ENCODE measurements around the gene KNCN. TPM values are rescaled to one million over a fixed set of nuclear protein-coding genes. Genes with fewer than 3 reads are reported as not detected.

The KNCN gene
- total and polyA plus RNA-seq, 7 experiments from 2014 or later: not detected

- CTCF ChIA-PET: interaction anchor here (0.9 to 1.1 kb wide), 2 partner anchors 34 to 72 kb away, joined by 3 to 4 read pairs; no protein-coding TSS in a partner anchor
- peak in 1 of 9 donors; percentile 14 for DNase-seq
- Histone ChIP-seq H3K27me3 (ENCODE audit: control insufficient read depth in 2 of 2, insufficient read depth in 2 of 2, low read length in 2 of 2) (peaks cover 6 to 9% of the 10 kb centered on the region in 2 donors), H3K9me3 (ENCODE audit: control insufficient read depth in 2 of 3, low read length in 3 of 3) (no peaks in the 10 kb centered on the region), H3K4me3 (ENCODE audit: low read length) (no peak overlapping the region), H3K27ac (ENCODE audit: low read depth, low read length) (no peak overlapping the region), H3K4me1 (ENCODE audit: control insufficient read depth in 2 of 2, insufficient read depth in 2 of 2, low read length in 2 of 2) (peaks cover 0 to 12% of the 10 kb centered on the region in 2 donors), H3K36me3 (ENCODE audit: control insufficient read depth in 2 of 3, insufficient read depth in 3 of 3, low read length in 3 of 3) (no peaks in the 10 kb centered on the region)
- intact Hi-C loops (cut with micrococcal nuclease): loop anchor here in 1 of 2 donors (1.0 kb wide), 1 partner anchor 100 kb away; no protein-coding TSS in a partner anchor
- peaks cover 40 to 49% (median 43%) of the 10 kb centered on the region in 5 donors for H3K27me3 Mint-ChIP-seq
- no peak for ATAC-seq
- H3K27ac Mint-ChIP-seq: no peak overlapping the region
- POLR2A ChIA-PET: no interaction called here
- H3K36me3 Mint-ChIP-seq: peaks cover 0 to 3% (median 0%) of the 10 kb centered on the region in 5 donors
- peaks cover 0 to 3% (median 0%) of the 10 kb centered on the region in 11 donors for H3K9me3 Mint-ChIP-seq
- no peak overlapping the region for H3K4me3 Mint-ChIP-seq
- H3K4me1 Mint-ChIP-seq: peaks cover 4 to 20% (median 9%) of the 10 kb centered on the region in 7 donors
Measured at GRCh38 chr1:46547481-46548383, 3.7 kb downstream of the KNCN start.

- POLR2A ChIA-PET: no interaction called here
- DNase-seq: no peak
- peaks cover 0 to 3% (median 0%) of the 10 kb centered on the region in 11 donors for H3K9me3 Mint-ChIP-seq
- CTCF ChIA-PET: no interaction called here
- H3K4me3 ChIP-seq (ENCODE audit: low read length): no peak overlapping the region
- H3K4me3 Mint-ChIP-seq: no peak overlapping the region
- no peak for ATAC-seq
- no peaks in the 10 kb centered on the region for H3K9me3 ChIP-seq (ENCODE audit: control insufficient read depth in 2 of 3, low read length in 3 of 3)
- H3K27me3 ChIP-seq (ENCODE audit: control insufficient read depth in 2 of 2, insufficient read depth in 2 of 2, low read length in 2 of 2): peaks cover 6 to 9% of the 10 kb centered on the region in 2 donors
- H3K4me1 ChIP-seq (ENCODE audit: control insufficient read depth in 2 of 2, insufficient read depth in 2 of 2, low read length in 2 of 2): peaks cover 0 to 12% of the 10 kb centered on the region in 2 donors
- peaks cover 0 to 3% (median 0%) of the 10 kb centered on the region in 5 donors for H3K36me3 Mint-ChIP-seq
- no peaks in the 10 kb centered on the region for H3K36me3 ChIP-seq (ENCODE audit: control insufficient read depth in 2 of 3, insufficient read depth in 3 of 3, low read length in 3 of 3)
- peak overlapping the region in 1 of 9 donors; percentile 53 for H3K27ac Mint-ChIP-seq
- H3K27ac ChIP-seq (ENCODE audit: low read depth, low read length): no peak overlapping the region
- intact Hi-C loops (cut with micrococcal nuclease): no loop called here
- H3K4me1 Mint-ChIP-seq: peaks cover 4 to 20% (median 9%) of the 10 kb centered on the region in 7 donors
- peaks cover 52 to 54% (median 53%) of the 10 kb centered on the region in 5 donors for H3K27me3 Mint-ChIP-seq
Measured at GRCh38 chr1:46546210-46546609, 5.2 kb downstream of the KNCN start.

GRCh38 chr1:46545784-46546183 lies 5.7 kb downstream of the KNCN start:
- Histone ChIP-seq H3K27ac (ENCODE audit: low read depth, low read length) (no peak overlapping the region), H3K36me3 (ENCODE audit: control insufficient read depth in 2 of 3, insufficient read depth in 3 of 3, low read length in 3 of 3) (no peaks in the 10 kb centered on the region), H3K9me3 (ENCODE audit: control insufficient read depth in 2 of 3, low read length in 3 of 3) (no peaks in the 10 kb centered on the region), H3K27me3 (ENCODE audit: control insufficient read depth in 2 of 2, insufficient read depth in 2 of 2, low read length in 2 of 2) (peaks cover 6 to 9% of the 10 kb centered on the region in 2 donors), H3K4me1 (ENCODE audit: control insufficient read depth in 2 of 2, insufficient read depth in 2 of 2, low read length in 2 of 2) (peaks cover 0 to 12% of the 10 kb centered on the region in 2 donors), H3K4me3 (ENCODE audit: low read length) (no peak overlapping the region)
- Mint-ChIP-seq H3K36me3 (peaks cover 0 to 3% (median 0%) of the 10 kb centered on the region in 5 donors), H3K27ac (peak overlapping the region in 1 of 9 donors; percentile 90), H3K27me3 (peaks cover 53 to 56% (median 54%) of the 10 kb centered on the region in 5 donors), H3K4me3 (no peak overlapping the region), H3K4me1 (peaks cover 4 to 20% (median 9%) of the 10 kb centered on the region in 7 donors), H3K9me3 (peaks cover 0 to 1% (median 0%) of the 10 kb centered on the region in 11 donors)
- ChIA-PET POLR2A (no interaction called here), CTCF (no interaction called here)
- DNase-seq (no peak), ATAC-seq (no peak)
- intact Hi-C loops (cut with micrococcal nuclease): no loop called here

- ATAC-seq (no peak), DNase-seq (no peak)
- H3K27me3 ChIP-seq (ENCODE audit: control insufficient read depth in 2 of 2, insufficient read depth in 2 of 2, low read length in 2 of 2): peaks cover 6 to 9% of the 10 kb centered on the region in 2 donors
- no peaks in the 10 kb centered on the region for H3K36me3 ChIP-seq (ENCODE audit: control insufficient read depth in 2 of 3, insufficient read depth in 3 of 3, low read length in 3 of 3)
- H3K4me3 ChIP-seq (ENCODE audit: low read length): no peak overlapping the region
- Mint-ChIP-seq H3K36me3 (peaks cover 0 to 3% (median 0%) of the 10 kb centered on the region in 5 donors), H3K27me3 (peaks cover 51 to 60% (median 55%) of the 10 kb centered on the region in 5 donors), H3K4me1 (peaks cover 4 to 16% (median 8%) of the 10 kb centered on the region in 7 donors), H3K27ac (no peak overlapping the region), H3K9me3 (no peaks in the 10 kb centered on the region), H3K4me3 (peak overlapping the region in 1 of 10 donors; percentile 60)
- ChIA-PET CTCF (no interaction called here), POLR2A (no interaction called here)
- intact Hi-C loops (cut with micrococcal nuclease): no loop called here
- peaks cover 0 to 6% of the 10 kb centered on the region in 2 donors for H3K4me1 ChIP-seq (ENCODE audit: control insufficient read depth in 2 of 2, insufficient read depth in 2 of 2, low read length in 2 of 2)
- H3K9me3 ChIP-seq (ENCODE audit: control insufficient read depth in 2 of 3, low read length in 3 of 3): no peaks in the 10 kb centered on the region
- H3K27ac ChIP-seq (ENCODE audit: low read depth, low read length): no peak overlapping the region
Measured at GRCh38 chr1:46544561-46545240, 6.7 kb downstream of the KNCN start.

- ATAC-seq (no peak), DNase-seq (no peak)
- peaks cover 0 to 3% (median 0%) of the 10 kb centered on the region in 5 donors for H3K36me3 Mint-ChIP-seq
- Histone ChIP-seq H3K4me1 (ENCODE audit: control insufficient read depth in 2 of 2, insufficient read depth in 2 of 2, low read length in 2 of 2) (no peaks in the 10 kb centered on the region), H3K27me3 (ENCODE audit: control insufficient read depth in 2 of 2, insufficient read depth in 2 of 2, low read length in 2 of 2) (peaks cover 6 to 9% of the 10 kb centered on the region in 2 donors), H3K4me3 (ENCODE audit: low read length) (no peak overlapping the region), H3K36me3 (ENCODE audit: control insufficient read depth in 2 of 3, insufficient read depth in 3 of 3, low read length in 3 of 3) (no peaks in the 10 kb centered on the region), H3K9me3 (ENCODE audit: control insufficient read depth in 2 of 3, low read length in 3 of 3) (no peaks in the 10 kb centered on the region), H3K27ac (ENCODE audit: low read depth, low read length) (no peak overlapping the region)
- H3K27me3 Mint-ChIP-seq: peaks cover 49 to 60% (median 55%) of the 10 kb centered on the region in 5 donors
- H3K4me3 Mint-ChIP-seq: peak overlapping the region in 1 of 10 donors; percentile 60
- ChIA-PET POLR2A (no interaction called here), CTCF (interaction anchor here (2.1 kb wide), 1 partner anchor 15 kb away, joined by 5 read pairs; no protein-coding TSS in a partner anchor)
- H3K27ac Mint-ChIP-seq: no peak overlapping the region
- intact Hi-C loops (cut with micrococcal nuclease): no loop called here
- no peaks in the 10 kb centered on the region for H3K9me3 Mint-ChIP-seq
- H3K4me1 Mint-ChIP-seq: peaks cover 0 to 10% (median 4%) of the 10 kb centered on the region in 7 donors
Measured at GRCh38 chr1:46543761-46544560, 7.5 kb downstream of the KNCN start.

- Mint-ChIP-seq H3K9me3 (no peaks in the 10 kb centered on the region), H3K36me3 (peaks cover 0 to 3% (median 0%) of the 10 kb centered on the region in 5 donors), H3K4me1 (peaks cover 0 to 10% (median 4%) of the 10 kb centered on the region in 7 donors), H3K27ac (no peak overlapping the region), H3K27me3 (peaks cover 49 to 63% (median 55%) of the 10 kb centered on the region in 5 donors), H3K4me3 (no peak overlapping the region)
- no peaks in the 10 kb centered on the region for H3K4me1 ChIP-seq (ENCODE audit: control insufficient read depth in 2 of 2, insufficient read depth in 2 of 2, low read length in 2 of 2)
- H3K9me3 ChIP-seq (ENCODE audit: control insufficient read depth in 2 of 3, low read length in 3 of 3): no peaks in the 10 kb centered on the region
- H3K36me3 ChIP-seq (ENCODE audit: control insufficient read depth in 2 of 3, insufficient read depth in 3 of 3, low read length in 3 of 3): no peaks in the 10 kb centered on the region
- CTCF ChIA-PET: interaction anchor here (2.1 kb wide), 1 partner anchor 15 kb away, joined by 5 read pairs; no protein-coding TSS in a partner anchor
- no peak overlapping the region for H3K27ac ChIP-seq (ENCODE audit: low read depth, low read length)
- ATAC-seq (no peak), DNase-seq (no peak)
- intact Hi-C loops (cut with micrococcal nuclease): no loop called here
- no peak overlapping the region for H3K4me3 ChIP-seq (ENCODE audit: low read length)
- H3K27me3 ChIP-seq (ENCODE audit: control insufficient read depth in 2 of 2, insufficient read depth in 2 of 2, low read length in 2 of 2): peaks cover 6 to 9% of the 10 kb centered on the region in 2 donors
- POLR2A ChIA-PET: no interaction called here
Measured at GRCh38 chr1:46543382-46543760, 8.1 kb downstream of the KNCN start.
